Epithelial cell of esophagus (primary cell): ENCODE results near the gene SEC24D.

Experiments
- DNase-seq: peaks from one replicate; pipeline ENCODE4 v3.0.0; 2010; ENCODE audit warnings: low read depth
- H3K4me3 ChIP-seq: 2 replicates; pipeline ENCODE4 v1.5.1; 2011; ENCODE audit warnings: mild to moderate bottlenecking, low read length, control low read depth
- TF ChIP-seq, protein P1 (sequence below): IDR thresholded peaks from 2 replicates; pipeline ENCODE4 v1.5.1; 2011; ENCODE audit warnings: low read depth, mild to moderate bottlenecking, low read length, control low read depth, inconsistent platforms; ENCODE audit not compliant: insufficient read depth; ENCODE audit errors: missing control alignments

Gene SEC24D

DNA sequence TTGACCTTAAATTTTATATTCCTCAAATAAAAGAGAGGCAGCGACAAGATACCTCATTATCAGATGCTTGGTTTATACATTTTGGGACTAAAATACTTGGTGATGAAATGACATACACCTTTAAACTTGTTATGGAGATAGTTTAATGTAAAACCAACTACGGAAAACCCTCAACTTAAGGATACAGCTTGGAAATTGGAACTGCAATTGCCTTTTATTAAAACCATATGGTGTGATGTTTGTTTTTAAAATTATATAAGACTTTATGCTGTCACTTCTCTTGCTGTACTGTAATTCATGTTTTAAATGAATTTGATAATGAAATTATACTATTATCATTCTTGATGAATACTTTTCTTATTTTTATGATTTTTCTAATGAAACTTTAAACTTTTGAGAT lies 124.9 kb downstream of the SEC24D start:
- DNase-seq, result no peak
- H3K4me3 ChIP-seq, result no peak overlapping the region
- TF ChIP-seq, protein P1, sequence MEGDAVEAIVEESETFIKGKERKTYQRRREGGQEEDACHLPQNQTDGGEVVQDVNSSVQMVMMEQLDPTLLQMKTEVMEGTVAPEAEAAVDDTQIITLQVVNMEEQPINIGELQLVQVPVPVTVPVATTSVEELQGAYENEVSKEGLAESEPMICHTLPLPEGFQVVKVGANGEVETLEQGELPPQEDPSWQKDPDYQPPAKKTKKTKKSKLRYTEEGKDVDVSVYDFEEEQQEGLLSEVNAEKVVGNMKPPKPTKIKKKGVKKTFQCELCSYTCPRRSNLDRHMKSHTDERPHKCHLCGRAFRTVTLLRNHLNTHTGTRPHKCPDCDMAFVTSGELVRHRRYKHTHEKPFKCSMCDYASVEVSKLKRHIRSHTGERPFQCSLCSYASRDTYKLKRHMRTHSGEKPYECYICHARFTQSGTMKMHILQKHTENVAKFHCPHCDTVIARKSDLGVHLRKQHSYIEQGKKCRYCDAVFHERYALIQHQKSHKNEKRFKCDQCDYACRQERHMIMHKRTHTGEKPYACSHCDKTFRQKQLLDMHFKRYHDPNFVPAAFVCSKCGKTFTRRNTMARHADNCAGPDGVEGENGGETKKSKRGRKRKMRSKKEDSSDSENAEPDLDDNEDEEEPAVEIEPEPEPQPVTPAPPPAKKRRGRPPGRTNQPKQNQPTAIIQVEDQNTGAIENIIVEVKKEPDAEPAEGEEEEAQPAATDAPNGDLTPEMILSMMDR, result no peak

DNA sequence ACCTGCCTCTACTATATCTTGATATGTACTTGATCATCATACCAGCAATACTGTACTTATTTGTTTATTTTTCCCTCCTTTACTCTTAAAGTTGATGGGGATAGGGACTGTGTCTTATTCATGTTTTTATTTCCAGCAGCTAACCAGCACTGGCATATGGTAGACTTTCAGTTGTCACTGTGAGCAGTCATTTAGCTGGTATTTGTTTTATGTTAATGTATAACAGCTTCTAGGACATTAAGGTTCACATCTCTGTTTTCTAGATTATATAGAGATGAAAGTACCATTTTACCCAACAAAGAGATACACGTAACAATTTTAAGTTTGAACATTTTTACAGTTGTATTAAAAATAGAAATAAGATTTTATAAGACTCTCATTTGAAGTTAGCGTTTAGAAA lies 132.8 kb downstream of the SEC24D start:
- no peak overlapping the region for H3K4me3 ChIP-seq
- TF ChIP-seq, protein P1, result no peak
- no peak for DNase-seq

DNA sequence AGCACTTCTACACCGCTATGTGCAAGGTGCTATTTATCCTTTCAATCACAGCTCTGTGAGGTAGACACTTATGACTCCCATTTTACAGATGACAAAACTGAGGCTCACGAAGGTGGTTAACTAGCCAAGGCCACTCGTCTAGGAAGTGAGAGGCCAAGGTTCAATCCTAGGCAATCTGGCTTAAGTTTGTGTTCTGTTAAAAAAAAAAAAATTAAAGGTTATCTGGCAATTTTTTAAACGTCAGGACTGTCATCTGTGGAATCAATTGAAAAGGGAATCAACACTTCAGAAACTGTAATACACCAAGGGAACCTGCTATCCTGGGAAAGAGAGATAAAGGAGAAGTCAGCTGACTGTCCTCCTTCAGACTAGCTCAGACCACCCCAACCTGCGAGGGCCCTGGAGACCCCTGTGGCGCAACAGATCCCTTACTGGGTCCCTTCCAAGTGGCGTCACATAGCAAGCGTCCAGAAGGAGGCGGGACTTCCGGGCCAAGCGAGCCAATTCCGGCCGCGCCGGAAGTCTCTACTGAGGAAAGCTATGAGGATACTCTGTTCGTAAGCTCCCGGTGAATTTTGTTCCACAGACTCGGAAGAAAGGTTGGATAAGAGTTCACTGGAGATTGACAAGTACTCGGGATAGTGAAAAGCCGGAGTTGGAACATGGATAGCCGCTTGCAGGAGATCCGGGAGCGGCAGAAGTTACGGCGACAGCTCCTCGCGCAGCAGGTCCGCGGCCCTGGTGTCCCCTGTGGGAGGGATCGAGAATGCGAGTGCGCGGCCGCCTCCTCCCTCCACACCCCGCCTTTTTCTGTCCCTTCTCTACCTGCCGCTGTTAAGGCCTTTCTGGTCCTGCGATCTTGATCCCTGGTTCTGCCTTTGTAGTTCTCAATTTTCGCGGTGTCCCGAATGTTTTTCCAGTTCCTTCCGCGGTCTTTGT lies 150.8 kb downstream of the SEC24D start, which contains the start of gene METTL14:
Gene METTL14 (plus strand): TSS at position 520 of the 939 bp plus-strand sequence. CDS start 143 bp downstream, at position 663.
- peak; percentile 92 for DNase-seq
- TF ChIP-seq, protein P1, result no peak
- peak within 1 kb of the TSS; percentile 88 for H3K4me3 ChIP-seq

DNA sequence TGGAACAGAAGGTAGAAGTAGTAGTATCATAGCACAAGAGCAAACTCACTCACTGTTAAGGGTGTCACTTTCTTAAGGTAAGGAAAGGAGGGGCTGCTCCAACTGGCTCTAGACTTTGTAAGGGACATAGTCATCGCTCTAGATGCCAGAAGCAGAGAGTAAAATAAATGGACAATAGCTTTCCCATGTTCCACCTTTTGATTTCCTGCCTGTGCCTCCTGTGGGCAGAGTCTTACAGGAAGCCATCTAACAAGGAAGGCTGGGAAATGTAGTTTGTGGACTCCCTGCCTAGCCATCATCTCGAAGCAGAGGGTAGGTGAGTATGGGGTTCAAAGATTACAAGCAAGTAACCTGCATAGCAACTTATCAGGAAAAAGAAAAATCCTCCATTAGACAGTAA lies 152.4 kb downstream of the SEC24D start:
- peak; percentile 33 for DNase-seq
- peak overlapping the region; percentile 23 for H3K4me3 ChIP-seq
- TF ChIP-seq, protein P1, result no peak

DNA sequence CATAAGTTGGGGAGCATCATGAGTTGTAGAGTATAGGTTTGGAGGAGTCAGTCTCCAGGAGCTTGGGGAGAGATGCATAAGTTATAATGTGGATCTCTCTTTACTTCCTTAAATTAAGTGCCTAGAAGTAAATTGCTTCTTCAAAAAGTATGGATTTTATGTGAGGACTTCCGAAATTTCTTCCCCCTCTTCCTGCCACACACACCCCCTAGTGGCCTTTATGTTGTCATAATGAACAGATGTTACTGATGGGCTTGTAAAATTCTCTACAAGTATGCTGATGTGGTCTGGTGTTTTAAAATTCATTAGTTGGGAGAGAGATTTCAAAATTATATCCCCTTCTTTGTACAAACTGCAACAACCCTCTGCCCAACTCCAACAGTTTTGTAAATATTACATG lies 153.0 kb downstream of the SEC24D start:
- DNase-seq, result peak; percentile 38
- no peak overlapping the region for H3K4me3 ChIP-seq
- TF ChIP-seq, protein P1, result peak; percentile 48

DNA sequence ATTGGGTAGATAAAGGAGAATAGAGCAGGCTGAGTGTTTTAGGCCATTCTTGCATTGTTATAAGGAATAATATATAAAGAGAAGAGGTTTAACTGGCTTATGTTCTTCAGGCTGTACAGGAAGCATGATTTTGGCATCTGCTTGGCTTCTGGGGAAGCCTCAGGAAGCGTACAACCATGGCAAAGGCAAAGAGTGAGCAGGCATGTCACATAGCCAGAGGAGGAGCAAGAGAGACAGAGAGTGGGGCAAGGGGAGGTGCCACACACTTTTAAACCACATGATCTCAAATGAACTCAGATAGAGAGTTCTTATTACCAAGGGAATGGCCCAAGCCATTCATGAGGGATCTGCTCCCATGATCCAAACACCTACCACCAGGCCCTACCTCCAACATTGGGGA lies 155.1 kb downstream of the SEC24D start:
- no peak overlapping the region for H3K4me3 ChIP-seq
- TF ChIP-seq, protein P1, result no peak
- DNase-seq, result no peak
